Hepatocyte (in vitro differentiated cells): ENCODE data around the gene NPHP4. TPM values are rescaled to one million over a fixed set of nuclear protein-coding genes. Genes with fewer than 3 reads are reported as not detected.

ENCODE experiments used
- DNase-seq: peaks from one replicate; pipeline ENCODE4 v3.0.0-alpha.2; 2016; ENCODE audit warnings: low spot score
- H2AFZ ChIP-seq: fragments of 200-600 bp; sonication (generic); 2 replicates; pipeline ENCODE4 v1.6.0; 2016; ENCODE audit warnings: antibody characterized with exemption, mild to moderate bottlenecking
- H3K27ac ChIP-seq: fragments of 200-600 bp; sonication (generic); 2 replicates; pipeline ENCODE4 v1.5.1; 2016; ENCODE audit warnings: mild to moderate bottlenecking
- H3K27me3 ChIP-seq: fragments of 200-600 bp; sonication (generic); 2 replicates; pipeline ENCODE4 v1.6.1; 2016
- H3K36me3 ChIP-seq: fragments of 200-600 bp; sonication (generic); replicated peaks from 2 replicates; pipeline ENCODE4 v1.5.1; 2016; ENCODE audit warnings: low read depth; ENCODE audit not compliant: insufficient read depth
- H3K4me1 ChIP-seq: fragments of 200-600 bp; sonication (generic); 2 replicates; pipeline ENCODE4 v1.5.1; 2016; ENCODE audit warnings: mild to moderate bottlenecking, moderate library complexity; ENCODE audit not compliant: insufficient read depth
- H3K4me2 ChIP-seq: fragments of 200-600 bp; sonication (generic); 2 replicates; pipeline ENCODE4 v1.6.0; 2016
- H3K4me3 ChIP-seq: fragments of 200-600 bp; sonication (generic); 2 replicates; pipeline ENCODE4 v1.5.1; 2016; ENCODE audit warnings: mild to moderate bottlenecking
- H3K79me2 ChIP-seq: fragments of 200-600 bp; sonication (generic); 2 replicates; pipeline ENCODE4 v1.6.0; 2017; ENCODE audit warnings: mild to moderate bottlenecking
- H3K9me2 ChIP-seq: fragments of 200-600 bp; sonication (generic); replicated peaks from 2 replicates; pipeline ENCODE4 v1.6.0; 2017; ENCODE audit warnings: mild to moderate bottlenecking; ENCODE audit not compliant: insufficient read depth
- H3K9me3 ChIP-seq: fragments of 200-600 bp; sonication (generic); 2 replicates; pipeline ENCODE4 v1.5.1; 2016; ENCODE audit warnings: low read depth, mild to moderate bottlenecking
- H4K20me1 ChIP-seq: fragments of 200-600 bp; sonication (generic); 2 replicates; pipeline ENCODE4 v1.6.0; 2016; ENCODE audit warnings: mild to moderate bottlenecking; ENCODE audit not compliant: insufficient read depth, poor library complexity, severe bottlenecking
- EZH2 ChIP-seq: fragments of 200-600 bp; sonication (generic); IDR thresholded peaks from 2 replicates; pipeline ENCODE4 v1.6.1; 2016; ENCODE audit warnings: antibody characterized with exemption, mild to moderate bottlenecking, borderline replicate concordance
- EZH2phosphoT487 ChIP-seq: fragments of 200-600 bp; sonication (generic); IDR thresholded peaks from one replicate; pipeline ENCODE4 v1.6.1; 2018; ENCODE audit warnings: antibody characterized with exemption, mild to moderate bottlenecking, low read depth, moderate library complexity; ENCODE audit not compliant: unreplicated experiment, severe bottlenecking
- WGBS: methylation state at CpG from one replicate; pipeline ENCODE4 v1.1.6; 2016; ENCODE audit warnings: low lambda C conversion rate; ENCODE audit errors: missing lambda C conversion rate; 5-methylcytosine and 5-hydroxymethylcytosine counted together
- polyA plus RNA-seq: library from polyadenylated mRNA; unstranded; fragments of >200 nt; fragmentation: Nextera tagmentation; extraction: Ambion mirVana; gene quantifications from 2 replicates; pipeline ENCODE4 v1.2.1, GENCODE V29; 2016
- total RNA-seq: library from RNA; depleted of rRNA; stranded (reverse); fragments of >200 nt; gene quantifications from 2 replicates; pipeline ENCODE4 v1.2.3, GENCODE V29; 2014
- TF ChIP-seq, protein P1 (sequence below): fragments of 200-600 bp; sonication (generic); IDR thresholded peaks from 2 replicates; pipeline ENCODE4 v1.5.1; 2016; ENCODE audit warnings: antibody characterized with exemption, mild to moderate bottlenecking; ENCODE audit not compliant: poor library complexity

Gene NPHP4
- total and polyA plus RNA-seq, 2 experiments from 2014 or later = 5.6 to 6.0 TPM

GRCh38 chr1:6013491-6013890 lies 21.3 kb upstream of the NPHP4 start:
- TF ChIP-seq EZH2phosphoT487 = no peak
- no peak for TF ChIP-seq EZH2
- Histone ChIP-seq H3K4me1 (no peaks in the 10 kb centered on the region), H2AFZ (no peak overlapping the region), H3K79me2 (no peaks in the 10 kb centered on the region), H3K4me3 (no peak overlapping the region), H3K36me3 (no peaks in the 10 kb centered on the region), H3K9me3 (no peaks in the 10 kb centered on the region), H3K9me2 (no peaks in the 10 kb centered on the region), H3K27me3 (no peaks in the 10 kb centered on the region), H3K27ac (no peak overlapping the region), H4K20me1 (no peaks in the 10 kb centered on the region), H3K4me2 (no peak overlapping the region)
- DNase-seq = no peak
- WGBS = 94% methylated on average over 7 of the region's 12 CpGs

DNA sequence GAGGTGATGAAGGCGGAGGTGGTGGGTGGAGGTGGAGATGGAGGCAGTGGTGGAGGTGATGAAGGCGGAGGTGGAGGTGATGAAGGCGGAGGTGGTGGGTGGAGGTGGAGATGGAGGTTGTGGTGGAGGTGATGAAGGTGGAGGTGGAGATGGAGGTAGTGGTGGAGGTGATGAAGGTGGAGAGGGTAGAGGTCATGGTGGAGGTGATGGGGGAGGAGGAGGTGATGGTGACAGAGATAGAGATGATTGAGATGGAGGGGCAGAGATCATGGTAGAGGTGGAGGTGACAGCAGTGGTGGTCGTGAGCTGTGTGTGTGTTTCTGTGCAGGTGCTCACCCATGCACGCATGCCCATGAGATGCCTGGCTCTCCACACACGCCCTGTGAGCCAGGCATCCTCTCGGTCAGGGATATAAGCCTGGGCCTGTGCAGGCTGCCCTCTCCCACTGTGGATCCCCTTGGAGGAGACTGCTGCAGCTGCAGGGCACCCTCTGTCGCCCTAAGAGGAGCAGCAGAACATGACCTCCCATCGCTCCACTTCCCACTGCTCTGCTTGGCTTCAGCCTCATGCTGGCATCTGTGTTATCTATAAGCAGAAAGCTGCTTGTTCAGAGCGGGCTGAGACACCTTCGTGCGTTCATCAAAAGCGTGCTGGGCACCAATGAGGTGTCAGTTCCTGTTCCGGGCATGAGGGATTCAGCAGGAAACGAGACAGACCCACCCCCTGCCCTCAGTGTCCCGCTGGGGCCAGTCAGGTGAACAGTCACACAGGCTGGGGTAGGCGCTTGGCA lies 20.5 kb upstream of the NPHP4 start:
- DNase-seq = no peak
- Histone ChIP-seq H3K9me2 (no peaks in the 10 kb centered on the region), H3K79me2 (no peaks in the 10 kb centered on the region), H3K9me3 (no peaks in the 10 kb centered on the region), H4K20me1 (no peaks in the 10 kb centered on the region), H3K27me3 (no peaks in the 10 kb centered on the region), H3K27ac (no peak overlapping the region), H3K4me3 (no peak overlapping the region), H3K4me2 (no peak overlapping the region), H3K4me1 (no peaks in the 10 kb centered on the region), H3K36me3 (no peaks in the 10 kb centered on the region), H2AFZ (no peak overlapping the region)
- 87% methylated on average over 14 of the region's 17 CpGs for WGBS
- TF ChIP-seq EZH2 (no peak), EZH2phosphoT487 (no peak)
- TF ChIP-seq, protein P1, sequence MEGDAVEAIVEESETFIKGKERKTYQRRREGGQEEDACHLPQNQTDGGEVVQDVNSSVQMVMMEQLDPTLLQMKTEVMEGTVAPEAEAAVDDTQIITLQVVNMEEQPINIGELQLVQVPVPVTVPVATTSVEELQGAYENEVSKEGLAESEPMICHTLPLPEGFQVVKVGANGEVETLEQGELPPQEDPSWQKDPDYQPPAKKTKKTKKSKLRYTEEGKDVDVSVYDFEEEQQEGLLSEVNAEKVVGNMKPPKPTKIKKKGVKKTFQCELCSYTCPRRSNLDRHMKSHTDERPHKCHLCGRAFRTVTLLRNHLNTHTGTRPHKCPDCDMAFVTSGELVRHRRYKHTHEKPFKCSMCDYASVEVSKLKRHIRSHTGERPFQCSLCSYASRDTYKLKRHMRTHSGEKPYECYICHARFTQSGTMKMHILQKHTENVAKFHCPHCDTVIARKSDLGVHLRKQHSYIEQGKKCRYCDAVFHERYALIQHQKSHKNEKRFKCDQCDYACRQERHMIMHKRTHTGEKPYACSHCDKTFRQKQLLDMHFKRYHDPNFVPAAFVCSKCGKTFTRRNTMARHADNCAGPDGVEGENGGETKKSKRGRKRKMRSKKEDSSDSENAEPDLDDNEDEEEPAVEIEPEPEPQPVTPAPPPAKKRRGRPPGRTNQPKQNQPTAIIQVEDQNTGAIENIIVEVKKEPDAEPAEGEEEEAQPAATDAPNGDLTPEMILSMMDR = no peak

GRCh38 chr1:6011946-6012258 lies 19.7 kb upstream of the NPHP4 start:
- Histone ChIP-seq H3K36me3 (no peaks in the 10 kb centered on the region), H2AFZ (no peak overlapping the region), H4K20me1 (no peaks in the 10 kb centered on the region), H3K9me3 (no peaks in the 10 kb centered on the region), H3K4me3 (no peak overlapping the region), H3K9me2 (no peaks in the 10 kb centered on the region), H3K79me2 (no peaks in the 10 kb centered on the region), H3K27ac (no peak overlapping the region), H3K4me1 (no peaks in the 10 kb centered on the region), H3K27me3 (no peaks in the 10 kb centered on the region), H3K4me2 (no peak overlapping the region)
- DNase-seq = no peak
- 100% methylated on average over 1 of the region's 3 CpGs for WGBS
- TF ChIP-seq, protein P1 = no peak

DNA sequence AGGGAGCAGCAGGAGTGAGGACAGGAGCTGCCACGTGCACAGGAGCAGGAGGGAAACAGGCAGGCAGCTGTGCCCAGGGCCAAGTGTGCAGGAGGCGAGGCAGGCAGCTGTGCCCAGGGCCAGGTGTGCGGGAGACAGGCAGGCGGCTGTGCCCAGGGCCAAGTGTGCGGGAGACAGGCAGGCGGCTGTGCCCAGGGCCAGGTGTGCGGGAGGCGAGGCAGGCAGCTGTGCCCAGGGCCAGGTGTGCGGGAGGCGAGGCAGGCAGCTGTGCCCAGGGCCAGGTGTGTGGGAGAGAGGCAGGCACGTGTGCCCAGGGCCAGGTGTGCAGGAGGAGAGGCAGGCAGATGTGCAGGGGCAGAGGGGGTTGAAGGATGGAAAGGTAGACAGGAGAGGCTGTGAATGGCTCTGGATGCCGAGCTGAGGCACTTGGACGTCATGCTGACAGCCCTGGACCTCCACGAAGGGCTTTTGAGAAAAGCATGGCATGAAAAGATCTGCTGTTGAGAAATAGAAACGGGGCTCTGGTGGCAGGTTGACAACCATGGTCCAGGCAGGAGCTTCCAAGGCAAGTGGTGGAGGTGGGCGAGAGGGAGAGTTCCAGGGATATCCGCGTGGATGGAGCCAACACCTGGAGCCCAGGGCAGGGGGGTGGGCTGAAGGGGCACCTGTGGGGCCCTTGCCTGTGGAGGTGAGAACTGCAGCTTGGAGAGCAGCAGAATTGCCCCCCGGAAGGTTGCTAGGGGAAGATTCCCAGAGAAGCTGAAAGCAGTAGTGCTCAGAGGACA lies 19.1 kb upstream of the NPHP4 start:
- no peak for TF ChIP-seq EZH2phosphoT487
- no peak for TF ChIP-seq EZH2
- TF ChIP-seq, protein P1 = no peak
- H4K20me1 ChIP-seq = no peaks in the 10 kb centered on the region
- no peaks in the 10 kb centered on the region for H3K36me3 ChIP-seq
- H3K4me1 ChIP-seq = no peaks in the 10 kb centered on the region
- H3K9me3 ChIP-seq = no peaks in the 10 kb centered on the region
- no peak overlapping the region for H3K4me2 ChIP-seq
- DNase-seq = no peak
- no peak overlapping the region for H3K27ac ChIP-seq
- H3K9me2 ChIP-seq = no peaks in the 10 kb centered on the region
- WGBS = 94% methylated on average over 19 of the region's 19 CpGs
- H3K4me3 ChIP-seq = no peak overlapping the region
- H3K79me2 ChIP-seq = no peaks in the 10 kb centered on the region
- no peak overlapping the region for H2AFZ ChIP-seq
- no peaks in the 10 kb centered on the region for H3K27me3 ChIP-seq
